A673 (cell line): Measurements from ENCODE around the gene DNTTIP2. TPM values are rescaled to one million over a fixed set of nuclear protein-coding genes. Genes with fewer than 3 reads are reported as not detected.

Experiments
- BruUV-seq: library from RNA; stranded (reverse); fragments of 400-500 nt; replicated peaks from 2 replicates; lab custom pipeline; 2021; lab: Mats Ljungman, UMichigan
- CTCF ChIA-PET: fragments of 300-600 bp; sonication (Branson Sonifier 250); formaldehyde crosslinking; loops from one replicate; lab custom pipeline; 2022; ENCODE audit warnings: antibody characterized with exemption; lab: Charles Lee
- POLR2A ChIA-PET: fragments of 300-600 bp; sonication (Branson Sonifier 250); formaldehyde crosslinking; loops from one replicate; lab custom pipeline; 2022; ENCODE audit warnings: antibody characterized with exemption; ENCODE audit not compliant: low non-redundant PET; lab: Charles Lee
- DNase-seq: peaks from one replicate; pipeline ENCODE4 v3.0.0-alpha.2; 2015; ENCODE audit warnings: low spot score
- H3K27ac ChIP-seq: fragments of 200-600 bp; sonication (generic); 2 replicates; pipeline ENCODE4 v1.5.1; 2016; ENCODE audit warnings: mixed run types, low read depth, mild to moderate bottlenecking, mixed read lengths, antibody characterized with exemption, low read length; ENCODE audit not compliant: poor library complexity, severe bottlenecking
- H3K27me3 ChIP-seq: fragments of 200-600 bp; sonication (generic); replicated peaks from 2 replicates; pipeline ENCODE4 v1.6.1; 2017; ENCODE audit warnings: mixed run types, low read depth, mild to moderate bottlenecking, mixed read lengths, antibody characterized with exemption, low read length; ENCODE audit not compliant: insufficient read depth, poor library complexity
- H3K36me3 ChIP-seq: fragments of 200-600 bp; sonication (generic); 2 replicates; pipeline ENCODE4 v1.6.1; 2016; ENCODE audit warnings: mixed run types, mild to moderate bottlenecking, mixed read lengths, antibody characterized with exemption, low read length; ENCODE audit not compliant: insufficient read depth, poor library complexity, severe bottlenecking
- H3K4me1 ChIP-seq: fragments of 200-600 bp; sonication (generic); 2 replicates; pipeline ENCODE4 v1.6.1; 2017; ENCODE audit warnings: mixed run types, mild to moderate bottlenecking, mixed read lengths, antibody characterized with exemption, low read length; ENCODE audit not compliant: insufficient read depth, poor library complexity, severe bottlenecking
- H3K4me3 ChIP-seq: fragments of 200-600 bp; sonication (generic); 2 replicates; pipeline ENCODE4 v1.5.1; 2016; ENCODE audit warnings: low read depth, mixed run types, mild to moderate bottlenecking, mixed read lengths, low read length; ENCODE audit not compliant: poor library complexity, severe bottlenecking
- H3K9me3 ChIP-seq: fragments of 200-600 bp; sonication (generic); 2 replicates; pipeline ENCODE4 v1.6.1; 2016; ENCODE audit warnings: mixed run types, low read depth, mild to moderate bottlenecking, mixed read lengths, antibody characterized with exemption, low read length; ENCODE audit not compliant: poor library complexity, severe bottlenecking
- CTCF ChIP-seq: fragments of 300-800, 200-600 bp; sonication (generic); conservative IDR thresholded peaks from 2 replicates; pipeline ENCODE4 v1.5.1; 2017; ENCODE audit warnings: low read depth, mild to moderate bottlenecking, antibody characterized with exemption, low read length, moderate library complexity, mixed read lengths
- EZH2 ChIP-seq: fragments of 200-600 bp; sonication (generic); IDR thresholded peaks from 2 replicates; pipeline ENCODE4 v1.6.1; 2017; ENCODE audit warnings: borderline replicate concordance, low read depth, mild to moderate bottlenecking, mixed read lengths, antibody characterized with exemption, low read length; ENCODE audit not compliant: poor library complexity, severe bottlenecking
- intact Hi-C: fragments of 100-400 bp; cut with micrococcal nuclease; formaldehyde crosslinking; loops from one replicate; pipeline ENCODE4 v1.10.0; 2022; ENCODE audit not compliant: unreplicated experiment
- total RNA-seq: library from RNA; stranded (reverse); gene quantifications from 2 replicates; pipeline ENCODE4 v1.2.3, GENCODE V29; 2021

DNTTIP2 gene
- total RNA-seq, 1 experiment from 2014 or later: 102 TPM

GRCh38 chr1:93827128-93827527, 51.9 kb downstream of the DNTTIP2 start:
- TF ChIP-seq EZH2: no peak
- no peak for TF ChIP-seq CTCF
- Histone ChIP-seq H3K36me3 (no peaks in the 10 kb centered on the region), H3K9me3 (no peaks in the 10 kb centered on the region), H3K27ac (no peak overlapping the region), H3K4me1 (no peaks in the 10 kb centered on the region), H3K4me3 (no peak overlapping the region), H3K27me3 (no peaks in the 10 kb centered on the region)
- intact Hi-C loops: no loop called here
- ChIA-PET POLR2A (no interaction called here), CTCF (no interaction called here)
- BruUV-seq: no TSS peak
- no peak for DNase-seq

GRCh38 chr1:93824834-93825233, 54.2 kb downstream of the DNTTIP2 start:
- Histone ChIP-seq H3K27me3 (no peaks in the 10 kb centered on the region), H3K36me3 (no peaks in the 10 kb centered on the region), H3K27ac (no peak overlapping the region), H3K4me1 (peaks cover 6% of the 10 kb centered on the region), H3K4me3 (no peak overlapping the region), H3K9me3 (no peaks in the 10 kb centered on the region)
- CTCF ChIA-PET: interaction anchor here (0.9 kb wide), 1 partner anchor 11 kb away, joined by 3 read pairs; no protein-coding TSS in a partner anchor
- POLR2A ChIA-PET: no interaction called here
- intact Hi-C loops: no loop called here
- no TSS peak for BruUV-seq
- no peak for DNase-seq
- no peak for TF ChIP-seq EZH2
- no peak for TF ChIP-seq CTCF

- no peaks in the 10 kb centered on the region for H3K9me3 ChIP-seq
- intact Hi-C loops: no loop called here
- H3K4me3 ChIP-seq: no peak overlapping the region
- no TSS peak for BruUV-seq
- H3K4me1 ChIP-seq: peaks cover 6% of the 10 kb centered on the region
- ChIA-PET POLR2A (no interaction called here), CTCF (no interaction called here)
- H3K36me3 ChIP-seq: no peaks in the 10 kb centered on the region
- TF ChIP-seq CTCF (no peak), EZH2 (no peak)
- no peak for DNase-seq
- H3K27me3 ChIP-seq: no peaks in the 10 kb centered on the region
- no peak overlapping the region for H3K27ac ChIP-seq
Measured at GRCh38 chr1:93822730-93823425, 56.1 kb downstream of the DNTTIP2 start.
